Measurements from ENCODE around the gene PLEKHN1. TPM values are rescaled to one million over a fixed set of nuclear protein-coding genes. Genes with fewer than 3 reads are reported as not detected.
A peak's percentile ranks its signal among the peaks of the same experiment; 100 is the strongest.

PLEKHN1 gene
- total RNA-seq, 2 donors from 2014 or later: 1.5 to 4.6 TPM

DNA sequence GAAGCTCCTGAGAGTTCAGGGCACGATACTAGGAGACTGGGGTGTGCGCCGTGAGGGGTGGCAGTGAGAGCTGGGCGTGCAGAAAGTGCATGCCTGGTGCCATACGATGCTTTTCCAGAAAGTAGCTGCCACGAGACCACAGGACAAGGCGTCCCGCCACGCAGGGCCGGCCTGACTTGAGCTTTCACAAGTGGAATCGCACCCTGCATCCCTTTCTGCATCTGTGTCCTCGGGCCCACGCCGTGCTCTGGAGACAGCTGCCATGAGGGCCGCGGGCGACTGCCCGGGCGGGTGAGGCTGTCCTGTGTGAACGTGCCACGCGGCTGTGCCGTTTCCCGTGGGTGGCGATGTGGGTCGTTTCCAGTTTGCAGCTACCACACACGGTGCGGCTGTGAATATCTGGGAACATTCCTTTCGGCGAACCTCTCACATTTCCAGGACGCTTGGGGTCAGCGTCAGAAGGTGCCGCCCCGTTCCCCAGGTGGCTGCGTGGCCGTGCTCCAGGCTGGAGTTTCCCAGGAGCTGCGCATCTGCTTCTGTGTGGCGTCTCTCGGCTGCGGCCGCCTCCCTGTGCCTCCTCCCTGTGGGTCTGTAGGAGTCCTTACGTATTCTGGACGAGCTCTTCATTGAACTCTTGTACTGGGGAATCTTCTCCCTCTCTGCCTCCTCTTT, 16.6 kb downstream of the PLEKHN1 start:
- Histone ChIP-seq H3K27me3 (ENCODE audit: control insufficient read depth, insufficient read depth, low read length, poor library complexity, severe bottlenecking) (peaks cover 45% of the 10 kb centered on the region), H3K9ac (ENCODE audit: extremely low read depth, low read length, poor library complexity, severe bottlenecking) (no peak overlapping the region), H3K4me1 (ENCODE audit: control insufficient read depth, insufficient read depth, low read length) (no peaks in the 10 kb centered on the region), H3K4me3 (ENCODE audit: low read length) (no peak overlapping the region), H3K36me3 (ENCODE audit: control insufficient read depth, insufficient read depth, low read length) (no peaks in the 10 kb centered on the region), H3K27ac (ENCODE audit: low read depth, low read length) (no peak overlapping the region), H3K9me3 (ENCODE audit: control insufficient read depth, low read length) (no peaks in the 10 kb centered on the region)
- Mint-ChIP-seq H3K4me3 (no peak overlapping the region), H3K27me3 (ENCODE audit: insufficient read depth) (peaks cover 62% of the 10 kb centered on the region), H3K4me1 (no peaks in the 10 kb centered on the region), H3K9me3 (peaks cover 5% of the 10 kb centered on the region), H3K36me3 (ENCODE audit: low read depth) (peaks cover 3% of the 10 kb centered on the region), H3K27ac (no peak overlapping the region)
- no peak for DNase-seq
- TF ChIP-seq CTCF (conservative IDR thresholded peaks at IDR 0.05): no peak
- WGBS, 2 experiments (ENCODE audit: insufficient coverage in 1 of 2, insufficient read length in 1 of 2): 90% methylated on average over 42 to 43 of the region's 43 CpGs

DNA sequence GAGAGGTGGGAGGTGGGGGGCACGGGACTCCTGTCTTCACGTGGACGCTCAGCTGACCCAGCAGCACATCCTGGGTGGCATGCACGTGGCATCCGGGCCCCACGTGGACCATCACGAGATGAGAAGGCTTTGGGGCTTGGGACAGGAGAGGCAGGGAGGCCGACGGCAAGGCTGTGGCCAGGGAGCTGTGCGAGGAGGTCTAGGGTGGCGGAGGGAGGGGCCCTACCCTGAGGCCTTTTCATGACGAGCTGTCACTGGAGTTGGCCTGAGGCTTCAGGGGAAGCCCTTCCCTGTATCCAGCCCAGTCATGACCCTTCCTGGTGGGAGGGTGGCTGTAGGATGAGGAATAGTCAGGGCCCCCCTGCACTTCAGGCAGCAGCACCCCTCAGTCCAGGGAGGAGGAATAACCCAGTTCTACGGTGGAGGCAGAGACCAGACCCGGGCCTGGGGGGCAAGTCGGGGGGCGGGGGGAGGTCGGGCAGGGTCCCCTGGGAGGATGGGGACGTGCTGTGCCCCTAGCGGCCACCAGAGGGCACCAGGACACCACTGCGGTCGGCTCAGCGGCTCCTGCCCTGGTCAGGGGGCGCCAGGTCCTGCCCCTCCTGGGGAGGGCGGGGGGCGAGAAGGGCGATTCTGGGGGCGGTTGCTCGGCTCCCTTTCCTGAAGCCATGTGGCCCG, 17.7 kb downstream of the PLEKHN1 start:
- H3K27ac Mint-ChIP-seq: no peak overlapping the region
- H3K4me1 ChIP-seq (ENCODE audit: control insufficient read depth, insufficient read depth, low read length): no peaks in the 10 kb centered on the region
- no peak overlapping the region for H3K4me3 Mint-ChIP-seq
- H3K27me3 Mint-ChIP-seq (ENCODE audit: insufficient read depth): peaks cover 67% of the 10 kb centered on the region
- H3K9ac ChIP-seq (ENCODE audit: extremely low read depth, low read length, poor library complexity, severe bottlenecking): no peak overlapping the region
- peak; percentile 98 for TF ChIP-seq CTCF (conservative IDR thresholded peaks at IDR 0.05)
- H3K9me3 ChIP-seq (ENCODE audit: control insufficient read depth, low read length): no peaks in the 10 kb centered on the region
- H3K36me3 Mint-ChIP-seq (ENCODE audit: low read depth): no peaks in the 10 kb centered on the region
- peaks cover 4% of the 10 kb centered on the region for H3K9me3 Mint-ChIP-seq
- no peaks in the 10 kb centered on the region for H3K36me3 ChIP-seq (ENCODE audit: control insufficient read depth, insufficient read depth, low read length)
- H3K27ac ChIP-seq (ENCODE audit: low read depth, low read length): no peak overlapping the region
- H3K4me1 Mint-ChIP-seq: no peaks in the 10 kb centered on the region
- H3K4me3 ChIP-seq (ENCODE audit: low read length): no peak overlapping the region
- WGBS, 2 experiments (ENCODE audit: insufficient coverage in 1 of 2, insufficient read length in 1 of 2): 3 to 28% methylated on average over 7 to 29 of the region's 29 CpGs
- peaks cover 55% of the 10 kb centered on the region for H3K27me3 ChIP-seq (ENCODE audit: control insufficient read depth, insufficient read depth, low read length, poor library complexity, severe bottlenecking)
- peak; percentile 87 for DNase-seq

GRCh38 chr1:984476-984814, 18.2 kb downstream of the PLEKHN1 start:
- Mint-ChIP-seq H3K4me3 (no peak overlapping the region), H3K27me3 (ENCODE audit: insufficient read depth) (peaks cover 73% of the 10 kb centered on the region), H3K4me1 (no peaks in the 10 kb centered on the region), H3K9me3 (peaks cover 5% of the 10 kb centered on the region), H3K27ac (no peak overlapping the region), H3K36me3 (ENCODE audit: low read depth) (no peaks in the 10 kb centered on the region)
- no peaks in the 10 kb centered on the region for H3K9me3 ChIP-seq (ENCODE audit: control insufficient read depth, low read length)
- no peak overlapping the region for H3K9ac ChIP-seq (ENCODE audit: extremely low read depth, low read length, poor library complexity, severe bottlenecking)
- DNase-seq: no peak
- H3K4me1 ChIP-seq (ENCODE audit: control insufficient read depth, insufficient read depth, low read length): no peaks in the 10 kb centered on the region
- no peak overlapping the region for H3K4me3 ChIP-seq (ENCODE audit: low read length)
- no peak for TF ChIP-seq CTCF (conservative IDR thresholded peaks at IDR 0.05)
- H3K27ac ChIP-seq (ENCODE audit: low read depth, low read length): no peak overlapping the region
- peaks cover 60% of the 10 kb centered on the region for H3K27me3 ChIP-seq (ENCODE audit: control insufficient read depth, insufficient read depth, low read length, poor library complexity, severe bottlenecking)
- 27 to 65% methylated on average over 2 to 11 of the region's 12 CpGs for WGBS, 2 experiments (ENCODE audit: insufficient coverage in 1 of 2, insufficient read length in 1 of 2)
- H3K36me3 ChIP-seq (ENCODE audit: control insufficient read depth, insufficient read depth, low read length): no peaks in the 10 kb centered on the region
